ENCODE measurements around the gene PRRX1.

Gene PRRX1

GRCh38 chr1:170770254-170770653, 106.3 kb downstream of the PRRX1 start:
- DNase-seq = no peak

- DNase-seq = no peak
These were observed 112.3 kb downstream of the PRRX1 start for GRCh38 chr1:170776252-170776651.

GRCh38 chr1:170776777-170777176, 112.8 kb downstream of the PRRX1 start:
- no peak for DNase-seq

Data from SW 1271 (cell line).